ENCODE data around the gene NUDT3.
A peak's percentile ranks its signal among the peaks of the same experiment; 100 is the strongest.

Gene NUDT3

GRCh38 chr6:34317882-34318498 lies 74.5 kb downstream of the NUDT3 start:
- DNase-seq = no peak

- DNase-seq = peak; percentile 27
These were observed 75.3 kb downstream of the NUDT3 start for GRCh38 chr6:34317172-34317477.

- DNase-seq = no peak
These were observed 75.9 kb downstream of the NUDT3 start for GRCh38 chr6:34316431-34317171.

DNA sequence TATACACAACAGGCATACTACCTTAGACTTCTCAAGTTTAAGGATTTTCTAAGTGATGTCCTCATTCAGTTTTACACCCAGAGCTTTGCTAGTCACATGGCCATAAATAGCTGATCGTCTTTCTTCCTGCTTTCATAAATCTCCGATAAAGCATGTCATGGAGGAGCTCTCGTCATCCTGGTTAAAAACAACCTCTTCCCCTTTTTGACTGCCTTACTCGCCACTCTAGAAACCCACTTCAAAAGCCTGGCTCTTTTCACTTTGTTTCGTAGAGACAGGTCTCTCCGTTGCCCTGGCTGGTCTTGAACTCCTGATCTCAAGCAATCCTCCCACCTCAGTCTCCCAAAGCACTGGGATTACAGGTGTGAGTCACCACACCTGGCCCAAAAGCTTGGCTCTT lies 76.7 kb downstream of the NUDT3 start:
- DNase-seq = peak; percentile 13

DNA sequence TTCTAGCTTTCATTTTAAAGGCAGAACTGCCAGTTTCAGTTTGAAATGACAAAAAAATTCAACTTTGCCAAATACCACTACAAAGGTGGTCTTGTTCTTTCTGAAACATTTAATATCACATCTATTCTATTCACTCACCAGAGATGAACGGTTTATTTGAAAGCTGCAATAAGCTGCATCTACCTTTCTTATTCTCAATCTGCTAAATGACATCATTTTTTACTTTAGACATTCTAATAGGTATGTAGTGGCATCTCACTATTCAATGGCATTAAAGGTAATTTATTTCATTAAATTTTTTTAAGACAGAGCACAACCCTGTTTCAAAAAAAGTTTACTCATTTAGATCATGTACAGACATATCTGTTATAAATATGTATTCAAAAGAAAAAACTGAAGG lies 77.2 kb downstream of the NUDT3 start:
- no peak for DNase-seq

- DNase-seq = no peak
These were observed 80.2 kb downstream of the NUDT3 start for GRCh38 chr6:34312259-34312658.

DNA sequence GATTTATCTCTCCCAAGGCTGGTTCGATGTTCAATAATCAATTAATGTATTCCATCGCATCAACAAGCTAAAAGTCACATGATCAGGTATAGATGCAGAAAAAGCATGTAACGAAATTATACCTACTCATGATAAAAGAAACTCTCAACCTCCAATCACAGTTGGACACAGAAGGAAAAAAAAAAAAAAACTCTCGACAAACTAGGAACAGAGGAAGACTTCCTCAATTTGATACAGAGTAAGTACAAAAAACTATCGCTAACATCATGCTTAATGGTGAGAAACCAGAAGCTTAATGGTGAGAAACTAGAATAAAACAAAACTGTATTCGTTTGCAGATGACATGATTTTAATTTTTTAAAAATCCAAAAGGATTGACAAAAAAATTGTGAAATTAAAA lies 81.7 kb downstream of the NUDT3 start:
- DNase-seq = no peak

- DNase-seq = no peak
These were observed 84.0 kb downstream of the NUDT3 start for GRCh38 chr6:34308483-34308882.

DNA sequence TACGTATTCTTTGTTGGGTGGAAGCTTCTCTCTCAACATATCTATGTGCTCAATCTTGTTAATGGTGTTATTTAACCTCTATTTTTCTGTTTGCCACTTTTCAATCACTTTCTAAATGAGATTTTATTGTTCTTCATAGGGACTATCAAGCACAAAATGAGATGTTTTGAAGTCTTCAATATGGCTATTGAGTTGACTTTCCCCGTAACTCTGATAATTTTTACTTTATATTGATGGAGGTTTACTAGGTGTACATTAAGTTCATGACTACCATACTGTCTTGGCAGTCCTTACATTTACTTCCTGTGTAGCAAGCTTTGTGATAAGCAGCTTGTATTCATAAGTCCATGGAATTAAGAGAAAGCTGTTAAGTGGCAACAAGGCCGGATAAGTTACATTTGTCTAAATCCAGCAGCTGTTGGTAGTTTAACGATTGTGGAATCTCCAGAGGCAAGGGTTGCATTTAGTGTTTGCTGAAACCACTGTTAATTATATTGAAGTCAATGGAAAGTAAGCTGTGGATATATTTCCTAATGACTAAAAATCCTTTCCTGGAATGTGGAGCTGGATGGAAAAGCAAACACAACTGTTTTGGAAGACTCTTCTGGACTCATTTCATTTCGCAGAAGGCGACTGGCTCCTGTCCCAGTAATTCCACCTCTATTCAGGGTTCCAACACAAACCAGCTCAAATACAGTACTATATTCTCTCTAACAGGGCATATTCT lies 86.3 kb downstream of the NUDT3 start:
- no peak for DNase-seq

GRCh38 chr6:34305497-34305896 lies 87.0 kb downstream of the NUDT3 start:
- no peak for DNase-seq

DNA sequence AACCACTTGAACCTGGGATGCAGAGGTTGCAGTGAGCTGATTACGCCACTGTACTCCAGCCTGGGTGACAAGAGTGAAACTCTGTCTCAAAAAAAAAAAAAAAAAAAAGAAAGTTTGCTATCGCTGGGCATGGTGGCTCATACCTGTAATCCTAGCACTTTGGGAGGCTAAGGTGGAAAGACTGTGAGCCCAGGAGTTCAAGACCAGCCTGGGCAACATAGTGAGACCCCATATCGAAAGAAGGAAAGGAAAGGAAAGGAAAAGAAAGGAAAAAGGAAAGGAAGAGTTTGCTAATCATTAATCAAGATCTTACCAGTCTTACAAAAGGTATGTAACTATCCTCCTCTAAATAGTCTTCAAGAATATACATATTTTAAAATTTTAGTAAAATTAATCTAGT lies 88.3 kb downstream of the NUDT3 start:
- DNase-seq = no peak

DNA sequence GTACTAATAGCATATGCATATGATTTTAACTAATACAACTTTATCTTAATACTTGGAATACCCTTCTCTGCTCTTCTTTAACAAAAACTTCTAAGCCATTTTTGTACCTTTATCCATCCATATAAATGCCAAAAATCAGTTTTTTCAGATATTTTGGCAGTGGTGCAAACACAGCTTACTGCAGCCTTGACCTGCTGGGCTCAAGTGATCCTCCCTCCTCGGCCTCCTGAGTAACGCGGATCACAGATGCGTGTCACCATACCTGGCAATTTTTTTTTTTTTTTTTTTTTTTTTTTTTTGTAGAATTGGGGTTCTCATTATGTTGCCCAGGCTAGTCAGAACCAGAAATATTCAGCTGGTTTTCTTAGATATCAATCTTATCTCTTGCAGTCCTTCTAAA lies 89.5 kb downstream of the NUDT3 start:
- DNase-seq = no peak

GRCh38 chr6:34301408-34301807 lies 91.1 kb downstream of the NUDT3 start:
- DNase-seq = no peak

- DNase-seq = no peak
These were observed 92.1 kb downstream of the NUDT3 start for GRCh38 chr6:34300332-34300751.

GRCh38 chr6:34298941-34299340 lies 93.5 kb downstream of the NUDT3 start:
- no peak for DNase-seq

- peak; percentile 24 for DNase-seq
These were observed 96.7 kb downstream of the NUDT3 start for GRCh38 chr6:34295721-34296120.

DNA sequence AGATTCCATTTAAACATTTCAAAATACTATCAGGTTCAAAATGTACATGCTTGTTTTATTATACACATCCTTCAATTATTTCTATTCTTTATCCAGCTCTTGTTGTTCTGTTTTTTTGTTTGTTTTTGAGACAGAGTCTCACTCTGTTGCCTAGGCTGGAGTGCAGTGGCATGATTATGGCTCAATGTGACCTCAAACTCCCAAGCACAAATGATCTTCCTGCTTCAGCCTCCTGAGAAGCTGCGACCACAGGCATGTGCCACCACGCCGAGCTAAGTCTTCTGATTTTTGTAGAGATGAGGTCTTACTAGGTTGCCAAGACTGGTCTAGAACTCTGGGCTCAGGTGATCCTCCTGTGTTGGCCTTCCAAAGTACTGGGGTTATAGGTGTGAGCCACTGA lies 99.5 kb downstream of the NUDT3 start:
- no peak for DNase-seq

- DNase-seq = no peak
These were observed 103.3 kb downstream of the NUDT3 start for GRCh38 chr6:34289137-34289536.

GRCh38 chr6:34288581-34288980 lies 103.9 kb downstream of the NUDT3 start:
- DNase-seq = peak; percentile 56

GRCh38 chr6:34285448-34286164 lies 106.9 kb downstream of the NUDT3 start:
- no peak for DNase-seq

DNA sequence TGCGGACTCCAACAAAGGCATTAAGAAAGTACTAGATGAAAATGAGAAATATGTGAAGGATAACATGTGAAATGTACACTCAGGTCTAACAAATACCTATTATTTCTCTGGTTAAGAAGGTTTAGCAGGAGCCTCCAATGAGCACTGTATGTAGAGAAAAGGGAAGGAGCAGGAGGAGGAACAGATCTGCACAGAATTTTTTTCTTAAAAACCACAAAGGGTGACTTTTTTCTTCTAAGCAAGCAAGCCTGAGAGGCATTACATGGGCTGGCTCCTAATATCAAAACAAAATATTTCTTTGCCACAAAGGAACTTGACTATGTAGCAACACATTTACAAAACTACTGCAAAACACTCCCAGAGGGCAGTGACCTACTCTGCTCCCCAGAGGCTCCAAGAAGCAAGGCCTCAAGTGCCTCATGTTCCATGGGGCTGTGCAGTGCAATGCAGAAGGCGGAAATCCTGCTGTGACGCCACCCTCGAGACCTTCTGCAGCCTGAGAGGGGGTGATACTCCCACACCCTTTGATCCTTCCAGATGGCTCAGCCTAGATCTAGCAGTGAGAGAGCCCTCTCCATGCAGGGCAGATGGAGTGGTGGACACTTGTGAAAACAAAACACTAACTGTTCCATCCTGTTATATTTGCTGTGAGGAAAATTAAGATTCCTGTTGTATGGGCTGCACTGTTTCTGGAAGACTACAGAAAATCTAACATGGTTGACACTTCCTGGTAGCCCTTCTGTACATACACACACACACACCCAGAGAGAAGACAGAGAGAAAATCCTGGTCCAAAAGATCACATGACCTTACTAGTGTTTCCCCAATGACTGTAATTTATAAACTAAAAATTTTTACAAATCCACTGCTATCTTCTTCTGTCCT lies 107.7 kb downstream of the NUDT3 start:
- DNase-seq = no peak

- no peak for DNase-seq
These were observed 110.7 kb downstream of the NUDT3 start for GRCh38 chr6:34281702-34282334.
